ENCODE data around the gene ABCB10.
"Not testable (repeated sequence)": the region's sequence is repeated elsewhere in the genome, so short reads cannot be mapped to it uniquely, and the experiment has no call there.

The ABCB10 gene

GRCh38 chr1:229558460-229559335 lies at the start of gene ABCB10:
Gene ABCB10 (minus strand): TSS chr1:229558707. CDS start chr1:229558652, 55 bp downstream.
- DNase-seq (ENCODE audit: low read depth in 2 of 2), result peak; percentile 87 to 90

GRCh38 chr1:229607370-229607769 lies 48.9 kb upstream of the ABCB10 start:
- no peak for DNase-seq (ENCODE audit: low read depth in 2 of 2)

GRCh38 chr1:229603371-229604005 lies 45.0 kb upstream of the ABCB10 start:
- DNase-seq (ENCODE audit: low read depth in 2 of 2), result no peak

GRCh38 chr1:229600229-229600628 lies 41.7 kb upstream of the ABCB10 start:
- DNase-seq (ENCODE audit: low read depth in 2 of 2), result no peak

GRCh38 chr1:229599218-229599954 lies 40.9 kb upstream of the ABCB10 start:
- DNase-seq (ENCODE audit: low read depth in 2 of 2), result no peak

- DNase-seq (ENCODE audit: low read depth in 2 of 2), result no peak
These were observed 39.4 kb upstream of the ABCB10 start for GRCh38 chr1:229597877-229598276.

- no peak for DNase-seq (ENCODE audit: low read depth in 2 of 2)
These were observed 38.6 kb upstream of the ABCB10 start for GRCh38 chr1:229596925-229597699.

- DNase-seq (ENCODE audit: low read depth in 2 of 2), result not testable (repeated sequence)
These were observed 37.4 kb upstream of the ABCB10 start for GRCh38 chr1:229595876-229596275.

- no peak for DNase-seq (ENCODE audit: low read depth in 2 of 2)
These were observed 35.9 kb upstream of the ABCB10 start for GRCh38 chr1:229594227-229595008.

GRCh38 chr1:229593800-229594199 lies 35.3 kb upstream of the ABCB10 start:
- no peak for DNase-seq (ENCODE audit: low read depth in 2 of 2)

GRCh38 chr1:229590119-229590518 lies 31.6 kb upstream of the ABCB10 start:
- no peak for DNase-seq (ENCODE audit: low read depth in 2 of 2)

- no peak for DNase-seq (ENCODE audit: low read depth in 2 of 2)
These were observed 26.8 kb upstream of the ABCB10 start for GRCh38 chr1:229585338-229585737.

- no peak for DNase-seq (ENCODE audit: low read depth in 2 of 2)
These were observed 24.2 kb upstream of the ABCB10 start for GRCh38 chr1:229582715-229583114.

GRCh38 chr1:229582011-229582694 lies 23.6 kb upstream of the ABCB10 start:
- DNase-seq (ENCODE audit: low read depth in 2 of 2), result no peak

- no peak for DNase-seq (ENCODE audit: low read depth in 2 of 2)
These were observed 23.0 kb upstream of the ABCB10 start for GRCh38 chr1:229581485-229581884.

GRCh38 chr1:229579059-229579673 lies 20.7 kb upstream of the ABCB10 start:
- DNase-seq (ENCODE audit: low read depth in 2 of 2), result no peak

GRCh38 chr1:229578168-229579058 lies 19.9 kb upstream of the ABCB10 start:
- DNase-seq (ENCODE audit: low read depth in 2 of 2), result no peak

GRCh38 chr1:229574679-229575442 lies 16.4 kb upstream of the ABCB10 start:
- DNase-seq (ENCODE audit: low read depth in 2 of 2), result no peak

Data from stimulated activated CD8-positive, alpha-beta memory T cell treated with anti-CD3 and anti-CD28 coated beads, Interleukin-15, amount 100 ng/mL, for 48 hours (primary cell).